Cortex of kidney (tissue), 1 donor: ENCODE results near the gene CNTFR.

Experiments used
- DNase-seq: peaks from one replicate; lab custom pipeline; 2025; lab: John Stamatoyannopoulos, UW

CNTFR gene

DNA sequence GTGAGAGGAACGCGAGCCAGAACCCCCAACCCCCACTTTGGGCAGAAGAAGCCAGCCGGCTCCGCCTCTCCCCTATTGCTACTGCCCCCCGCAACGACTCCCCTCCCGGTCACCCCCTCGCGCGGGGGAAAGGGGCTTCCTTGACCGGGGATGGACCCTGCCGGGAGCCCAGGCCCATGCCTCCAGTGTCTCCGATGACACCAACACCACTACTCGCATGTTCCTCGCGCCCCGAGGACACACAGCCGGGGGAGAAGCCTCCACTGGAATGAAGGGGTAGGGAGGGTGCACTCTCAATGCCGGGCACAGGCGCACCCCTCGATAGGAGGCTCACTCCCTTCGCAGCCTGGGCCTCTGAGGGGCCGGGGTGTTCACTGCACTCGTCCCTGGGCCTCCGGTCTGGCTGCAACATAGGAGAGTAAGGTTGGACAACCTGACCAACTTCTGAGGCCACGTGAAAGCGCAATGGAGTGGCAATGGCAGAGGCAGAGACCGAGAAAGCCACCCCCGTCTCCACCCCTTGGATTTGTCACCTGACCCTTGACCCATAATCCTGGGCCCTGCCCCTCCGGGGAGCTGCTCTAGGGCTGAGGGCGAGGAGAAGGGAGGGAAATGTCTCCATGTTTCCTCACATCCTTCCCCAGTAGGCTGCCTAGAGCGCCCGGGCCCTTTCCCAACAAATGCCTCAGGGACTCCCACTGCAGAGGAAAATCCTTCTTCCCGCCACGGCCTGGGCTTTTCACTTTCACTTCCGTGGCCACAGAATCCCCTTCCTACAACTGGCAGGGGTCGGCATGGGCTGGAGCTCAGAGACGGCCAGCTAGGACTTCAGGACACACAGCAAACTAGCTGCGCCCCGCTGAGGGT, 1.1 kb upstream of the CNTFR start:
- DNase-seq: no peak

DNA sequence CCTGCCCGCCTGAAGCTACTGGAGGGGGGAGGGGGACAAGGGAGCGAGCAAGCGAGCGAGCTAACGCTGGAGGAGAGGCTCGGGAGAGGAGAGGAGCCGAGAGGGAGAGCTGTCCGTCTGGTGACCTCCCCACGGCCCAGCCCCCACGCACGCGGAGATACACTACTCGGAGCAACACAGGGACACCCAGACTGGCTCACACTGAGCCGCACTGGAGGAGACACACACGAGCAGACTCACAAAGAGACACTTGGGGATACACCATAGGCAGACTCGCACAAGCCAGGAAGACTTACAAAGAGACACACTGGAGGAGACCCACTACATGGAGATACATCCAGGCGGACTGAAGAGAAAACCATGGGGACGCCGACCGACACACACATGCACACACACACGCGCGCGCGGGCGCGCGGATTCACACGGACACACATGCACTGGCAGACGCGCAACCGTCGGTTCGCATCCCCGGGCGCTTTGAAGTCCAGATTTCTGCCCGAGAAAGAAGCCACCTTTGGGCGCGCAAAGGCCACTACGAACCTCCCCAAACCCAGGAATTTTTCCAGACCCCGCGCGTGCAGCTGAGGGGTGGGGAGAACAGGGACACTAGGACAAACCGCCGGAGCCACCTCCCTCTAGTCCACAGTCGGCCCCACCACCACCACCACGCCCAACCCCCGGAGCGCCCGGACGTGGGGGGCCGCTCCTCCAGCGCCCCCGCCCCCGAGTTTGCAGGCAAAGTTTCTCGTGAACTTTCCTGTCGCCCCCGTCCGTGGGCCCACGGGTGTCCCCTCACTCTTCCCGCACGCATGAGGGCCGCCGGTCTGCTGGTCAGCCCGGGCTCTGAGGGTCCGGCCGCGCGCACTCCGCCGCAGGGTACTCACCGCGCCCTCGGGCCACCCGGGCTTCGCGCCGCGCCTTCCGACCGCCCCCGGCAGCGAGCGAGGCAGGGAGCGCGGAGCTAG, 571 bp downstream of the CNTFR start:
- DNase-seq: no peak

DNA sequence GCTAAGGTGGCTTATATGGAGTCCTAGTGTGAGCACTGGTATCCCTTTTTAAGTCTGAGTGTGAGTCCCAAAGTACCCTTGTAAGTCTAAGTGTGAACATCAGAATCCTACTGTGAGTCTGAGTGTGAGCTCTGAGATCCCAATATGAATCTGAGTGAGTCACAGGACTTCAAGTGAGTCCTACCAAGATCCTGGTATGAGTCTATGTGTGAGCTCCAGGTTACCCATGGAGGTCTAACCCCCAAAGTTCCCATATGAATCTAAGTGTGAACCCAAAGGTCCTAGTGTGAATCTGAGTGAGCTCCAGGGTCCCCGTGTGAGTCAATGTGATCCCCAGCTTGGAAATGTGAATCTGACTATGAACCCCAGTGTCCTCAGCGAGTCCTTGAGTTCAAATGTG, 2.3 kb downstream of the CNTFR start:
- DNase-seq: no peak

DNA sequence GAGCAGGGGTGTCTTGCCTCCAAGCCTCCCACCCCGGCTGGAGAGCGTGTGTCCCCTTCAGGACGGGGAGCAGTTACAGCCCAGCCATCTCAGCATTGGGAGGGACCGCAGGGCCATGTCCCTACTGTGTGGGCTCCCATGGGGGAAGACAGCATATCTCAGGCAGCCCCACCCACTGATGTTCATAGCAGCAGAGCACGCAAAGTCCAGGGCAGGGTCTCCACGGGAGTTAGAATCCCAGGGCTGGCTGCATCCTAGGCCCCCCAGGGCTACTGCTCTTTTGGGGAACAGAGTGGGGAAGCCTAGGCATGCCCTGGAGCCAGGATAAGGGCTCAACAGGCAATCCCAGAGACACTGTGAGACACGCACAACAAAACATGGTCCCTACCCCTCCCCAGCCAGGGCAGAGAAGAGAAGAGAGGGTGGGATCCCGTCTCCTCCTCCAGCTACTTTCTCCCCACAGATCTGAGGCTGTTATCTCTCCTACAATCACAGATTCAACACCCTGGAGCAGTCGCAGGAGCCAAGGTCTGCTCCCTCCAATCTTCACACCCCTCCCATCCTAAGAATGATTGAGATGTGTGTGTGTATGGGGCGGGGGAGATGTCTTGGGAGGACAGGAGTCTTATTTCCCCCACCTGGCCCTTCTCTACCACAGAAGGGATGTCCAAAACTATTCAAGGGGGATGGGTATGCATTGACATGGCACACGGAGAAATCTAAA, 3.4 kb downstream of the CNTFR start:
- no peak for DNase-seq

DNA sequence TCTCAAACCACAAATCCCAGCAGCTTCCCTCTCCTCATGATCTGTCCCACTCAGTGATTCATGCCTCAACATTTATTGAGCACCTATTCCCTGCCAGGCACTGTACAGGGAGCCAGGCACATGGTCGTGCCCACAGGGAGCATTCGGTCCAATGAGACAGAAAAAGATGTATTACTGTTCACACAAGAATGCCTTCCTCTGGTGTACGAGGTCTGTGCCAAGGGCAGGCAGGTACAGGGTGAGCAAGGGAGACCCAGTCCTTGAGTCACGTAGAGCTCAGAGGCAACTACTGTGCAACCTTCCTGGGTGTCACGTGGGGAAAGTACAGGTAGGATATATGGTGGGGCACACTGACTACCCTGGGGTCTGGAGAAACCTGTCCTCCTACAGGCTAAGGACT, 4.6 kb downstream of the CNTFR start:
- no peak for DNase-seq

DNA sequence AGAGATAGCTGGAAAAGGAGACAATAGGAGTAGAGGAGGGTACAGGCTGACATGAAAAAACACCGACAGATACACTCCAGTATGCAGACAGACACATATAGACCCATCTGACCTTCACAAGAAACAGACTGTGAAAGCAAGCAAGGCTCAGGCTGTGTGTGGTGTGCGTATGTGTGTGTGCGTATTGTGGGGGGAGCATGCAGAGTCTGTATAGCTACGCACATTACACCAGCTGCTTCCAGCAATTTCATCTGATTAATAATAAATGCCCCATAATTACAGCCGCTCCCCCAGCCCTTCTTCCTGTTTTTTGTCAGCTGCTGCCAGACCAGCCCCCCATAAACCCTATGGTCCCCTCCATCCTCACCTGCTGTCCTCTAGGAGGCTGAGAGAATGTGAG, 6.7 kb downstream of the CNTFR start:
- no peak for DNase-seq

DNA sequence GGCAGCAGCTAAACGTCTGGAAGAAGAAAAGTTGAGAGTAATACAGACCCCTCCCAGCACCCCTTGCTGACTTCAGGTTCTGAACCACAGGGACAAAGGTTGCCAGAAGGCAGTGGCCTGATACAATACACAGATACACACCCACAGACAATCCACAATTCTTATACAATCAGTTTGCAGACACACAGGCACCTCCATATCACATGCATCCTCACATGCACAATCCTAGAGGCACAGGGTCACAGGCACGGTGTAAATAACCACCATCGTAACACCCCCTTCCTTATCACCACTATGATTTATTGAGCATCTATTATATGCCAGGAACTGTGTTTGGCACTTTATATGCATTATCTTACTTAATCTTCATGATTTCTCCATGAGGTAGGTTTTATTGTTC, 8.2 kb downstream of the CNTFR start:
- no peak for DNase-seq

DNA sequence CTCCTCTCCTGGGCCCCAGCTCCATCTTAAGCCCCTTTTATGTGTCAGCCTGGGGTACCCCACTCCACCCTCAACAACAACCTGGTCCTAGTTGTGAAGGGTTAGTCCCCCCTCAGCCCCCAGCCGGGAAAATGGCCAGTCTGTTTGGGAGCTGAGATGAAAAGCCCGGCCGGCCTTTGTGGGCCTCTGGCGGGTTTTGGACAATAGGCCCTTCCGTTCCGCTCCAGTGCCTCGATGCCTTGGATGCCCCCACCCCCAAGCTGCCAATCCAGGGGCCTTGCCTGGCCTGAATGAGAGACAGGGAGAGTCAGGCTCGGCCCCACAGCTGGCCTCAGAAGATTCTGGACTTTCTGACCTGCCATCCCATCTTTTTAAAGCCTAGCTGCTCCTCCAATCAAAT, 9.2 kb downstream of the CNTFR start:
- DNase-seq: no peak

DNA sequence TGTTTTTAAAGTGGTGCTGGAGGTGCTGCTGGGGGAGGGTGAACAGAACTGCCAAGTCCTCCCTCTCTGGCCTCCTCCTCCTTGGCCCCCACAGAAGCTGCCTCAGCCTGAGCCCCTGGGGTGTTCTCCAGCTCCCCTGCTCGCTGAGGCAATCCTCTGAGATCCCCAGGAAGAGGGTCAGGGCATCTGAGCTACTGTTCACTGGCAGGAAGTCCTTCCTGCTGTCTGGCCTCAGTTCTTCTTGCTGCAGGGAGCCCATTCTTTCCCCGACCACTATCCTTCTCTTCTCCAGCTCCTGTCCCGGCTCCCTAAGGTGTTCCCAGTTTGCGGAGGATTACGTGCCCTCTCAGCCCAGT, 9.7 kb downstream of the CNTFR start:
- DNase-seq: no peak

DNA sequence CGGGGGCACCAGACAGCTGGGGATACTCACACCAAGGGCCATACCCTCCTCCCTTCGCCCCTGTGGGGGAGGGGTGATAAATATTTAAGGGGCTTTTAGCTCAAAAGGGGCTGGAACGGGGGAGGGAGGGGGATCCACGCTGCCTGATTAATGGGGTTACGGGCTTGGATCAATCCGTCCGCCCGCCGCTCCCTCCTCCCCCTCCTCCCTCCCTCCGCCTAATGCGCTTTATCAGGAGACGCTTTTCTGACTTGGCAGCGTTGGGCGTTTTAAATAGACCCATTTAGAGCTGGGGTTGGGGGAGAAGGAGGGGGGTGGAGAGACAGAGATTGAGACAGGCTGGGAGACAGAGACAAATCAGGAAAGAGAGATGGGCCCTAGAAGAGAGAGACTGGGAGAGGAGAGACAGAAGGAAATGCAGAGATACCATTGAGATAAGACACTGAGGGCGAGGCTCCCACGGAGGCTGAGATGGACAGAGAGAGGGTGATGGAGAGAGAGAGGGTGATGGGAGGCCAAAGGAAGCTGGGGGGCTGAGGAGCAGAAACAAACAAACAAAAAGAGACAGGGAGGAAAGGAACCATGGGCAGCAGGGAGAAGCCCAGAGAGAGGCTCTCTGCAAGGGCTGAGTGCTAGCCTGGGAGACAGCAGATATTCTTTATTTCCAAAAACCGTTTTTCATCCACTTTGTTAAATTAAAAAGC, 10.3 kb downstream of the CNTFR start:
- no peak for DNase-seq

DNA sequence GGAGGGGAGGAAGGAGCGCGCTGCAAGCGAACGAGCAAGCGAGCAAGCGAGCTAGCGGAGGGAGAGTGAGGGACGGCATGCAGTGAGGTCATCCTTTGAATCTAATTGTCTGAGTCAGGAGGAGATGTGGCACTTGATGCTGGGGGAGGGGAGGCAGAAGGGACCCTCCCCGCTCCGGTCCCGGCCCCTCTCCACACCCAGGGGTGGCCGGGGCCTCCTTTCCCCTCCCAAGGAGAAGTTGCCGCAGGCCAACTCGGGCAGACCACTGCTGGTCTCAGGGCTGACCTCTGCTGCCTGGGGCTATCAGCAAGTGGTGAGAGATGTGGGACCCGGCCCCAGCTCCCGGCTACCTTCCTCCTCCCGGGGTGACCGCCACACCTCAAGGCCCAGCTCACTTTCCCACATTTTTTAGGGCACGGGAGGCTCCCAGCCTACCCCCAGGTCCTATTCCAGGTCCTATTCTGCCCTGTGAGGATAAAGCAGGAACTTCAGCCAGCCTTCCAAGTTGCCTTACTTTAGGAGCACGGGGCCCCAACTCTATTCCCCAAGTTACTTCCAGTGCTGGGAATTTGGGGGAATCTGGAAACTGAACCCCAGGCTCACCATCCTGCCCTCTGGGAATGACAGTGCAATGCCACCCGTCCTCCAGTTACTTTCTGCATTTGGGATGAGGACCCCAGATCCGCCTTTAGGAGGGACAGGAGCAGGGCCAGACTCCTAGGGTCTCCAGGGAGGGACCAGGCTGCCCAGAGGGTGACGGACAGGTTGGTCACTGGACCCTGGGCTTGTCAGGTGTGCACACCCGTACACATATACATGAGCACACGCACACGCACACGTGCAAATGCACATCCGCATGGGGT, 11.1 kb downstream of the CNTFR start:
- DNase-seq: no peak

DNA sequence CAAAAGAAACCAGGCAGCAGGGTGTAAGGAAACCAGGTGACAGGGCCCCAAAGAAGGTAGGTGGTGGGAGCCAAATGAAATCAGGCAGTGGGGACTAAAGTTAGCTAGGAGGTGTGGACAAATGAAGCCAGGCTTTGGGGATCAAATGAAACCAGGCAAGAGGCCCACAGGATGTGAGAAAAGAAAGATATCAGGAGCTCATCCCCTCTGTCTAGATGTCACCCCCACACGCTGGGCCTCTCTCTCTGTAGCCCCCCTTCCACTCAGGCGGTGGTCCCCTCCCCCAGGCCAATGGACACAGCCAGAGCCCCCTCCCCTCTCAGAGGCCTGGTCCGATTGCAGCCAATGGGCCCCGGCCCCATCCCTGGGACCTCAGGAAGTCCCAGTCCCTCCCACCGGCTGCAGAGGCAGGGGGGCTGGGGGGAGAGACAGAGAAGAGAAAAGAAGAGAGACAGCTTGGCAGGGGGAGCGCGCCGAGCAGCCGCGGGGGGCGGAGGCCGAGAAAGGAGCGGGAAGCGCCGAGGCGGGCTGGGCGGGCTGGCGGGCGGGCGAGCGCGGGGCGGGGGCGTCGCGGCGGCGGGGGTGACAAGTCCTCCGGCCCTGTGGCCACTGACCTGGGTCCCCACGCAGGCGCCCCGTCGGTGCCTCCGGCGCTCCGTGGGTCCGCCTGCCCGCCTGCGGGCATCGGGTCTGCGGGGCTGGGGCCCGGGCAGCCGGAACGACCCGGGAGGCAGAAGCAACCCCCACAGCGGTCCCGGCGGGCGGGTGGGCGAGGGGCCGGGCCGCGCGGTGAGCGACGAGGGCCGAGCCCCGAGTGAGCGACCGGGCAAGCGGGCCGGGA, 11.9 kb downstream of the CNTFR start:
- DNase-seq: no peak

DNA sequence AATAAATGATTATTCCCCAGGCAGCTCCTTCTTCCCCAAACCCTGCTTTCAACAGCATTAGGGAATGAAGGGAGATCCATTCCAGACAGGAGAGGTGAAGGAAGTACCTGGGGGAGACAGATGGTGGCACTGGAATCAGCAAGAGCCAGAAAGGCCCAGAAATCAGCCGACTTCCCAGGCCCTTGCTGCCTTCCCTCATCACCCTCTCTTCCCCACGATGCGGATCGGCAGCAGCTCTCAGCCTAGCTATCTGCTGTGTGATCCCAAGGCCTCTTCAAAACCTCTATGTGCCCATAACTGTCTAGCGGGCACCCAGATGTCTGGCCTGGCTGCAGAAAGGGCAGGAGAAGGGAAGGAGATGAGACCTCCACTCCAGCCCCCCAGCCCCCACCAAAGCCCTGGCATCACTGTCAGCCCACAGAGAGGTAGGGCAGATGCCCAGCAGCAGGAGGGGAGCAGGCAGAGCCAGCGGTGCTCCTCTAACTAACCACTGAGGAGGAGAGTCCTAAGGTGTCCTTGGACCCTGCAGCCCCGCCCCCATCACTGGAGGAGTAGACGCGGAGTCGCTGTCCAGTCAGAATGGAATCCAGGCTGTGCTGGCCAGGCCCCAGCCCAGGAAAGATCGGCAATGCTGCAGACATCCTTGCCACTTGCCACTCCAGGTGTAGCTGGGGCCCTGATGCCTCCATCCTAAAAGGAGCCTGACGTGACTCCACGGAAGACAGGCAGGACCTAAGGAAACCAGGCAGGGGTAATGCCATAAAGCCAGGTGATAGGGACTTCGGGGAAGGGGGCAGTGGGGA, 12.7 kb downstream of the CNTFR start:
- no peak for DNase-seq

DNA sequence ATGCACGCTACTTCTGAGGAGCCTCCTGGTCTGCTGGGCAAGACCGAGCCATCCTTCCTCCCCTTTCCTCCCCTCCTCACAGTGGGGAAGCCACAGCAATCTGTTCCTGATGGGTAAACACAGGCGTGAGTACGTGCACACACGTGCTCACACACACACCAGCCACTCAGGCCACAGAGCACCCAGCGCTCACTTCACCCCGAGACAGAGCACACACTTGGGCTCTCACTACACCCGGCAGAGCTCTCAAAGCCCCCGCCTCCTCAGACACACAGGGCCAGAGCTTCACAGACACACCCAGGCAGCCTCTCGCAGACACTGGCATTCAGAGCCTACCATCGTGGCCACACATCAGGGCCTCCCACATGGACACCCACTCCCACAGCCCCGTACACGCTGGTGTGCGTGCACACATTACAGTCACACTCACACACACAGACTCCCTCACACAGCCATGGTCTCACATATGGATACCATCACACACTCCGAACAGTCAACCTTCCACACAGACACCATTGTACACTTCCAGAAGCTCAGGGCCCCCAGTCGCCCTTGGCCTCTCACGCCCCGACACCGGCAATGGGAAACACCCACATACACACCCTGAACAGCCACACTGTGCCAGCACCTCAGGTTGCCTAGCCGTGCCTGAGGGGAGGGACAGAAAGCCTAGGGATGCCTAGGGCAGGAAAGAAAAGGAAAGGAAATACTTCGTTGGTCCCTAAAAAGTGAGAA, 13.5 kb downstream of the CNTFR start:
- DNase-seq: no peak

DNA sequence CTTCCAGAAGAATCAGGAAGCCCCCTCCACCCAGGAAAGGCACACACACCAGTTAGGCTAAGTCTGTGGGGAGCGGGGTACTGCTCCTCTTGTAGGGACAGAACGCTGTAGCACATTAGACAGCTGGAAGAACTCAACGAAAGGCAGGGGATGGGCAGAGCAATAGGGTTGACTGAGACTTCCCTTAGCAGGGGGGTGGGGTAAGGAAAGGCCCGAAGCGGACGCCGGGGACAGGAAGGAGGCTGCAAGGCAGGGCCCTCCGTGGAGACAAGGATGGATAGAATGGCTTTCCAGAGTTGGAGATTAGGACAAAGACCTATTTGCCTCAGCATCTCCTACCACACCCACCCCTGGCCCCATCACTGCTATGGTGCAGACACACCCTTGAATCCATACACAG, 14.3 kb downstream of the CNTFR start:
- no peak for DNase-seq

DNA sequence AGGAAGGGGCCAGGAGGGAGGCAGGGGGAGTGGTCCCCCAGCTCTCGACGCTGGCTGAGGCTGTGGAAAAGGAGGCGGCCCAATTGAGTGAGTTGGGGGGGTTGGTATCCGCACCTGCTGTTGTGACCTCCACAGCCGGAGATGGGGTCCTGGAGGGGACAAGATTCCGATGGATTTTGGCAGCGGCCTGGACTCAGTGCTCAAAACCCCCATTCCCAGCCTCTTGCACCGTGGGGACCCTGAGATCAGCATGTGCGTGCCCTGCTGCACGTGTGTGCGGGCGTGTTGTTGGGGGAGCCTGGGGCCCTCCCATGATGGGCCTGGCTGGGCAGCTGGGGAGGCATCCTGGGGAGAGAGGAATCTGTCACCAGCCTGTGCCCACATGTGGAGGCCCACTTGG, 15.0 kb downstream of the CNTFR start:
- DNase-seq: no peak

DNA sequence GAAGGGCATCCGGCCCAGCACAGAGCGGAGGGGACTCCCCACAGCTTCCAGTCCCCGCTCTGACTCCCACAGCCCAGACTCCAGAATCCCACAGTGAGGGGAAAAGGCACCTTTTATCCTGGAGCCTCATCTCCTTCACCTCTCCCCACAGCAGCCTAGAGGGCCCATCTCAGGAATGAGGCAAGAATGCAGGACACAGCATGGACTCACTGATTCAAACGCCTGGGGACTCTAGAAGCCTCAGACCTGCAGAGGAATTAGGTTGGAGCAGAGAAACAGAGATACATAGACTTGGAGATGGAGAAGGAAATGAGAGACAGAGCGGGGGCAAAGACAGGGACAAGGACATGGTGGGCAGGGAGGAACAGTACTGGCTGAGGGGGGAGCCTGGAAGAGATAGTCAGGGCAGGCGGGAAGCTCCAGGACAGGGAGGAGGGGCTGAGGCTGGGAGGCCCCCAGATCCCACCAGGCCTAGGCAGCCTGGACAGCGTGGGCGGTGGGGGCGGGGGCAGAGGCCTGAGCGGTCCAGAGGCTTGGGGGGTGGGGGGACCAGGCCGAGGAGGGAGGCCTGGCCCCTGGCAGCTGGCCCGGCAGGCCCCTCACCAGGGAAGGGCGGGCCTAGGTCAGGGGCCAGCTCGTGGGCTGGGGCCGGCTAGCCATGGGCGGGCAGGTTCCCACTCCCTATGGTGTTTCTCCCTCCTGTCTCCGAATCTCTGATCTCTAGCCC, 15.8 kb downstream of the CNTFR start:
- no peak for DNase-seq

DNA sequence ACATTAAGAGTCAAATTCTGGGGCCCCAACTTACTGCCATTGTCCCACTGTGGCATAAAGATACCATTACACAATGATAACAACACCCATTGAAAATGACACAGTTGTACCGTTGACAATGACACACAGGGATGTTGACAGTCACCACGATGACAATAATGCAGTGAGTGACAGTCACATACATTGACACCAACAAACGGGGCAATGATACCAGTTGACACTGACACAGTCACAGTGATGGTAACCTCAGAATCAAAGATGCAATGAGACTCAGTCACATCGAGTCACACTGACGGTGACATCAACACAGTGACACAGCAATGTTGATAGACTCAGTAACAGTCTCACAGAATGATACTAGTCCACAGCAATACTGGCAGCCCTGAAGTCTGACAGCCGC, 16.9 kb downstream of the CNTFR start:
- no peak for DNase-seq
